UCSD-AML1 (cell line): ENCODE results near the gene RFX4.
"Not testable (repeated sequence)": the region's sequence is repeated elsewhere in the genome, so short reads cannot be mapped to it uniquely, and the experiment has no call there.

Source experiments
- DNase-seq: peaks from one replicate; lab custom pipeline; 2025; ENCODE audit not compliant: unreplicated experiment; lab: John Stamatoyannopoulos, UW

RFX4 gene

DNA sequence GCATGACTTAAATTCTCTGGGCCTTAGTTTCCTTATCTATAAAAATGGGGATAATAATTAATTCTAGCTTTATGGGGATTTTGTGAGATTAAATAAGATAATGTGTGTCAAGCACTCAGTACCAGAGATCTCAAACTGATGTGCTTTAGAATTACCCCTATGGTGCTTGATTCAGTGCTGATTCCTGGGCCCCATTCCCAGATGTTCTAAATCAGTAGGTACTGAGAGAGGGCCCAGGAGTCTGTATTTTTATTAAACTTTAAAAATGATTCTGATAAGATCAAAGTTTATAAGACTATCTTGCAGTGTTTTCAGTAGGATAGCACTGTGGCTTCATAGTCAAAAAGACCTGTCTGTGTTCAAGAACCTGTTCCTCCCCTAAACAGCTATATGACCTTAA lies 102.6 kb downstream of the RFX4 start:
- no peak for DNase-seq

DNA sequence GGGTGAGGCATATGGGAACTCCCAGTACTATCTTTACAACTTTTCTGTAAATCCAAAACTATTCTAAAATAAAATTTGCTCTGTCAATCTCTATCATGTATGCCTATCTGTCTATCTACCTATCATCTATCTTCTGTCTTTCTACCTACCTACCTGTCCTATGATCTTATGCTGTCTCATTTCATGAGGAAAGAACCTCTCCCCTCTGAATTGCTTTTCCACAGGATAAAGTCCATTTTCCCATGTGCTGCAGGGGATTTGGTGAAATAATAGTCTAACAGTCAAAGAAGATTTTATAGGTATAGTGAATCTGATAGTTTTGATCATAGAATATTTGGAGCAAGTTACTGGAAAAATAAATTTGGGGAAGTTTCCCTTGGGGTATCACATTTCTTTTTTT lies 104.9 kb downstream of the RFX4 start:
- DNase-seq: no peak

DNA sequence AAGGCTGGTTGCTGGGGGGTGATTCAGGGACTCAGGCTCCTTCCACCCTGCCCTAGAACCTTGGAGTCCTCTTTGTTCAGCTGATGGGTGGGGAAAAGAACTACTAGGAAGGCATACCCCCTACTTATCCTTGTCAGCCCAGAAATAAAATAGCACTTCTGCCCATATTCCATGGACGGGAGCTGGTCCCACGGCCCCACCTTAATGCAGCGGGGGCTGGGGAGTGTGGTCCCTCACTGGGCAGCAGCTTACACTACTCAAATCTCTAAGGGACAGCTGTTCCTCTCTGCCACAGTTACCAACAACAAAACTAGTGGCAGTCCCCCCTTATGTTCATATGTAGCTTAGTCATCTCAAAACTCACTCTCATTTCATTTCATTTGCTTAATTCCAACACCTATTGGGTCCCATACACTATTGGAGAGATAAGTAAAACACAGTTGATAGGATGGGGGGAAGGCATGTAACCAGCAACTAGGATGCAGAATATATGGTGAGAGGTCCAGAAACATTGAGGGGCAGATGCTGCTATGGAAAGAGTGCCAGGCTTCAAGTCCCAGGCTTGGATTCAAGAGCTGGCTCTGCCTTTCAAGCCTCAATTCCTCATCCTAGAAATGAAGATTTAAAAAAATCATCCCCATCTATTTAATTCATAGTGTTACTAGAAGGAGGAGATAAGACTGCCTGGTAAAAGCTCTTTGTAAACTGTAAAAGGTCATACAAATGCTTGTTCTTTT lies 107.9 kb downstream of the RFX4 start:
- no peak for DNase-seq

DNA sequence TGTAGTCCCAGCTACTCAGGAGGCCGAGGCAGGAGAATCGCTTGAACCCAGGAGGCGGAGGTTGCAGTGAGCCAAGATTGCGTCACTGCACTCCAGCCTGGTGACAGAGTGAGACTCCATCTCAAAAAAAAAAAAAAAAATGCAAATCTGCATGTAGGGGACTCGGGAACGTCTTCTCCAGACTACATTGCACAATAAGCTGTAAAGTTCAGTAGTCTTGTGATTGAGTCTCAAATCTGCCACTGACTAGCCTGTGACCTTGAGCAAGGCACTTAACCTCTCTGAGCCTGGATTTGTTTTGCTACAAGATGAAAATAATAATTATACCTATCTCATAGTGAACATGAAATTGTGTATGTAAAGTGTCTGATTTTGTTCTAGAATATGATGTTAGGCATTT lies 109.2 kb downstream of the RFX4 start:
- DNase-seq: not testable (repeated sequence)

DNA sequence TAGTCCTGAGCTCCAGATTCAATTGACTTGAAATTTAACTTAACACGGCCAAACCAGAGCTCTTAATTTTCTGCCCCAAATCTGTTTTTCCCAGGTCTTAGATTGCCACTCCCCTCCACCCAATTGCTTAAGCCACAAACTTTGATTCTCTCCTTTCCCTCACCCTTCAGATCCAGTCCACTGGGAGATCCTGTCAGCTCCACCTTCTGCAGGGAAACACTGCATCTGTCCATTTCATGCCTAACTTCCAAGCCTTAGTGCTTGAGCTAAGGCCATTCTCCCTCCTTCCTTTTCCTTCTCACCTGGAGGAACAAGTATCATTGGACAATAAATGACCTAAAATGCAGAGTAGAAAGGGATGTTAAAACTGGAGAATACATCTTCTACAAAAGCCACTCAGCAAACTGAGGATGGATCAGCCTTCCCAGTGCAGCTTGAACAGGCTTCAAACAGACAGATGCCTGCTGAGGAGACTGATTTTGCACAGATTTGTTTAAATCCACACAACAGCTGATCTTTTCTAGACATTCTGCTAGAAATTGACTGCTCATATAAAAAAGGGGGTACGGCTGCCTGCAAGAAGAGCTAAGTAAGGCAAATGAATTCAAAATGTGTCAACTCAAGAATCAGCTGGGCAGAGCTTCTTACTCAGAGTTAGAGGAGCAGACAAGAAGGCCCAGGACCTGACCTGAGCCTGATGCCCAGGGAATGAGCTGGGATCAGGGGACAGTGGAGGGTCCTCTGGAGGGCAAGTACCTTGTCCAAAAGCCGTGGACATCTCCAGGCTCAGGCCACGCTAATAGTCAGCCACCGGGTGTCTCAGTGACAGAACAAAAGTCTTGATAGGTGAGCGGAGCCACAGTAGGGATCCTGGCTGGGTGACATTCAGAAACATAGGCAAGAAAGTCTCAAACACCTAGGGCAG lies 110.4 kb downstream of the RFX4 start:
- no peak for DNase-seq

DNA sequence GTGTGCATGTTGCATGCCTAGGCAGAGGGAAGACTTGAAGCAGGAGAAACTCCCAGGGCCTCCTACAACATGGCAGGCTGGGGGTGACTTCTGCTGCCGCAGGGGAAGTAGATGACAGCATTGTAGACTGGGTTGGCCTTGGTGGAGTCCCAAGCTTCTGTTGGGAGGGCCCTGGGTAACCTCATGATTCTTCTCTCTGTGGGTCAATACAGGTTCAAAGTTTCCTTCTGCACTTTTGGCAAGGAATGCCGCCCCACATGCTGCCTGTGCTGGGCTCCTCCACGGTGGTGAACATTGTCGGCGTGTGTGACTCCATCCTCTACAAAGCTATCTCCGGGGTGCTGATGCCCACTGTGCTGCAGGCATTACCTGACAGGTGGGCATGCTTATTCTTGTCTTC lies 113.3 kb downstream of the RFX4 start:
- DNase-seq: no peak

DNA sequence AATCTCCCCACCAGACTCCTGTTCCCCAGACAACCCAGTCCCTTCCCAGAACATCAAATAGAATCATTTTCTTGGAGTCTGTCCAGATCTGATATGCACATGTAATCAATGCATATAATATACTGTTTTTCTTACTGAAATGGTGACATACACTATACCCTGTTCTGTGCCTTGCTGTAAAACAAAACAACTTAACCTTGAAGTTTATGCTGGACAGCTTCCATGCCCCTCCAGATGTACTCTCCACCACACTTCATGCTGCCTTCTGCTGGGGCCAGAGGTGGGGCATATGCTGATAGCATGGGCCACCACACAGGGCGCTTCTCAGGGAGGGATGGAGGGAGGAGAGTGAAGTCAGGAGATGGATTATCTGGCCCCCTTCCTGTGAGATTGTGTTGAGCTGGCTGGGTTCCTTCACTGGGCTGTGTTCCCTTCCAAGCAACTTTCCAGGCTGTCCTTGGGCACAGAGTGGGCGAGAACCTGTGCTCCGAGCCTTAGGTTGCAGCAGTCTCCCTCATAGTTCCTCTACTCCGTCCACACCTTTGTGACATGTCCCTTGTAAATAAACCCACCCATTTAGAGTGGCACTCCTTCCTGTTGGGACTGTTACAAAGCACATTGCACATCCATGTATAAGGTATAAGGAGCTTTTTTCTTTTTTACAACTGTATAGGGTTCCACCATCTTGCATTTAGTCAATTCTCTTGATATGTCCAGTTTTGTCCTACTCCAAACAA lies 114.0 kb downstream of the RFX4 start:
- no peak for DNase-seq

DNA sequence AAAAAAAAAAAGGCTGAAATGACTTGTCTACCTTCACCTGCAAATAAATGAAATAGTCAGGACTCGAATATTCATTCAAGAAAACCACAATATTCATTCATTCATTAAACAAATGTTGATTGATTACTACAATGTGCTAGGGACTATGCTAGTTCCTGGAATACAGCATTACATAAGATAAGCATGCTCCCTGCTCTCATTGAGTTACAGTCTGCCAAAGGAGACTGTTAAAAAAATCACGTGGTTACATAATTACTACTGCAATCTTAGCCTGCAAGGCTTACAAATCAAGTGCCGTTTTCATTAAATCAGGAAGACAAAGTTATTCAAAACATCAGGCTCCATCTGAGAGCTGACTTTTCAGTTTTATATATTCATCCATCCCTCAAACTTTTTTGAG lies 121.3 kb downstream of the RFX4 start:
- DNase-seq: no peak

DNA sequence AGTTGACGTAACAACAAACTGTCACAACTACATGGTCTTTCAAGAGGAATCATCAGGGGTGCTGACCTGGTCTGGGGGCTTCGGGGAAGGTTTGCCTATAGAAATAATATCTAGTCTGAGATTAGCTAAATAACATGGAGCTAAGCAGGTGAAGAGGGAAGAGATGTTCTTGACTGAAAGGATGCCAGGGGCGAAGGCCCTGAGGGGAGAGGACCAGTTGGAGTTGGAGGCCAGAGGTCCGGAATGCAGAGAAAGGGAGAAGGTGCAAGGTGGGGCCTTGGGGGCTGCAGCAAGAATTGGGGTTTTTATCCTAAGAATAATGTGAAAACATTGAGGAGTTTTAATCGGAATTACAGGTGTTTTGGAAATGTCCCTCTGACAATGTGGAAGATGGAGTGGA lies 123.2 kb downstream of the RFX4 start:
- no peak for DNase-seq

DNA sequence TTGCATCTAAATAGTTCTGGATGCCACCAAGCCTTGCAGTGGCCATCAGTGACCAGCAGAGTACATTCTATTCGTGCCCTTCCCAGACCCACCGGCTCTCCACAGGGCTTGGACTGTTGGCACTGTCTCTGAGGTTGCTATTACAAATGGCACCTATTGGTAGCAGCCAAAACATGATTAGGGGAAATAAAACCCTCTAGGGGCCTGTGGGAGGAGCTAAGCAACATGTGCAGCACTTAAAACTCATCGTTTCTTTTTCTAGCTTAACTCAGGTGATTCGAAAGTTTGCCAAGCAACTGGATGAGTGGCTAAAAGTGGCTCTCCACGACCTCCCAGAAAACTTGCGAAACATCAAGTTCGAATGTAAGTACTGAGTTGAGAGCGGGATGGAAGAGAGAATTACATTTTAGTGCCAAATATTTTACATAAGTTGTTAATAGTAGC lies 126.3 kb downstream of the RFX4 start:
- no peak for DNase-seq

DNA sequence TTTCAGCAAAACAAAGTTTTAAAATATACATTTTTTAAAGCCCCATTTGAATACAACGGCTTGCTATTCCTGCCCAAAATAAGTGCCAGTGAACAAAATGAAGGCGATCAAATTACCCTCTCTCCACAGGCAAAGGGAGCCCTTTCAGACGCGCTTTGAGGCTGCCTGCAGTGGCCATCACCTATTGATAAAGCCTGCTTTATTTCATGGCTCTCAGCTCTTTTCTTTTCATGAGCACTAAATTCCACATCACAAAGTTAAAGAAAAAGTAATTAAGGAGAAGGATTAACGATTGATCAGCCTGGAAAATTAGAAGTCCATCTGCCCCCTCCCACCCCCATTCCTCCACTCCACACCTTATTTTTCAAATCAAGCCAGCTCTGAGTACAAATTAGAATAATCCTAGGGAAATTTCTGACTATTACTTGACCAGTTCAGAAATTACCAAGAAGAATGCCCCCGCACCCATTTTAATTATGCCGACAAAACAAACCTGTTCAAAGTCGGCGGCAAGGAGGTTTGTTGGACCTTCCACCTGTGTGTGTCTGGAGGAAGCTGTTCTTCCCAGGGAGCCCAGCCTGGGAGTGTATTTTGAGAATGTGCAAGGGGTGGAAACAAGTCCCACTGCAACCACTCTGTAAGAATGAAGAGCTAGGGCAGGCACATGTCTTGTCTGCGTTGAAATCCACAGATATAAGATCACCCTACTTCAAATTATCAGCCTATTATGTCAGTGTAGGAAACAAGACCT lies 127.5 kb downstream of the RFX4 start:
- no peak for DNase-seq

DNA sequence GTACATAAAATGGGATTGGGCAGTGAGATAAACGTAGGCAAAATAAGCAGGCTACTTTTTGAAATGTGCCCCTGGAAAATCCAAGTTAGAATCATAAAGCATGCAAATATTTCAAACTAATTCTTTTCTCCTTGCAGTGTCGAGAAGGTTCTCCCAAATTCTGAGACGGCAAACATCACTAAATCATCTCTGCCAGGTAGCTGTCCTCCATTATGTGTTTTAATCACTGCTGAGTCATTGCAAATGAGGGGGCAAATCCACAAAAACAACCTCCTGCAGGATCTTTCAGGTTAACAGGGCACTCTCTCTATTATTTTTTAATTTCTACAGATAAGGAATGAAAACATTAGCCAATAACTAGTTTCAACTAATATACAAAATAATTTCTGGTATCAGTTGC lies 128.5 kb downstream of the RFX4 start:
- DNase-seq: no peak

DNA sequence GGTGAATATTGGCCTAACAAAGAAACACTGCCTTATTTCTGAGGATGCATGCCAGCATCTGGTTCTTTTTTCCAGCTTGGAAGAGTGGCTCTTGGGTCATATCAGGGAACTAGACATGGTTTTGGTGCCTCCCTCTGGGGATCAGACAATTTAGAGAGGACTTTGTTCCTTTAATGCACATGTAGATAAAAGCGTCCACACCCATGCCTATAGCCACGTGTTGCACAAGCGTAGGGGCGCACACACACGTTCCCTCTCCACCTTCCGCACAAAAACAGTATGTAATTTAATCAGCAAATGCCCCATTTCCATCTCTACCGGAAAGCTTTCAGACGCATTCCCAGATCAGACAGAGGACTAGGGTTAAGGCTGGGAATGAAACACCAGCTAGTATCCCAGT lies 130.0 kb downstream of the RFX4 start:
- no peak for DNase-seq

DNA sequence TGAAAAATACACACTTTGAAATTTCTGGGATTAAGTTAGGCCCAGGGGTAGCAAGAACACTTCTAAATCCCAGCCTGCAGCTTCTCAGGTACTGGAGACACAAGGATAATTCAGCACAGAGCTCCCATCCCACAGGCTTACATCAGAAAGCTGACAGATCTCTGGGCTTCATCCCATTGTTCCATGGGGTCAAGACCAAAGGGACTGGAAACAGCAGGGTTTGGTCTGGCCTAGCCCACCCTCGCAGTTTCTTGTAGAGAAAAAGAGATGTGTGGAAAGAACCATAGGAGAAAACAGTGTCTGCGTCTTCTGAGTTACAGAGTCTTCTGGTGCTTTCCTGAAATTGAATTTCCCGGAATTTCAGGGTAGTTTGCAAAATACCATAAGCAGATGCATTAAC lies 132.1 kb downstream of the RFX4 start:
- DNase-seq: no peak

DNA sequence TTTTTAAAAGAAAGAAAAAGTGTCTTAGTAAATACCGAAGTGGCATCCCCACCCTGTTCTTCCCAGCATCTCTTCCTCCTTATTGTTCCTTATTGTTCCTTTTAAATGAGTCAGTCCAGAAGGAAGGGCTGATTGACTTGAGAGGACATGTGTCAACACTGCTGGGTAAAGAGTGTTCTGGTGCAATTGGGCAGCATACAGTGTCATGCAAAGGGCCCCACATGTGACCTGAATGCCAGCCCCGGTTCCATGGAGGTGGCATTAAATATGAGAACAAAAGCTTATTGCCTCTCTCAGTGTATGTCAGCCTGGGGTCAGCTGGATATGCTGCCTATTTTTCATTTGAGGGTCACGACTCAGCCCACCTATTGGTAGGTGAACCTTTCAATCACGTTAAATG lies 132.8 kb downstream of the RFX4 start:
- no peak for DNase-seq

DNA sequence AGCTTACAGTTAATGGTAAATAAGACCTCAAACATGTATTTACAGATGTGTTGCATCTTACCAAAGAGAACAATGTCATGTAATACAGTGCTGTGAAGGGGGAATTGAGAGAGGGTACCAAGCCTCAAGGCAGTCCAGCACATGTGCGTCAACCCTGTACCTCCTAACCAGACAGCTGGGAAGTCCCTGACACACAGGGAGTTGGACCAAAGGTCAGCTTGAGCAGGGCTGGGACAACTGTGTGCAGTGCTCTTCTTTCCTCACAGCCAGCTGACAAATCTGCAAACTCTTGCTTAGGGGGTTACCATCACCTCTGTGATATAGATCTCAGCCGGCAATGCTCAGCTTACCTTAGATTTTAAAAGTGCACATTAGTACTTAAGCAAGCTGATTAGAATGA lies 134.9 kb downstream of the RFX4 start:
- no peak for DNase-seq

DNA sequence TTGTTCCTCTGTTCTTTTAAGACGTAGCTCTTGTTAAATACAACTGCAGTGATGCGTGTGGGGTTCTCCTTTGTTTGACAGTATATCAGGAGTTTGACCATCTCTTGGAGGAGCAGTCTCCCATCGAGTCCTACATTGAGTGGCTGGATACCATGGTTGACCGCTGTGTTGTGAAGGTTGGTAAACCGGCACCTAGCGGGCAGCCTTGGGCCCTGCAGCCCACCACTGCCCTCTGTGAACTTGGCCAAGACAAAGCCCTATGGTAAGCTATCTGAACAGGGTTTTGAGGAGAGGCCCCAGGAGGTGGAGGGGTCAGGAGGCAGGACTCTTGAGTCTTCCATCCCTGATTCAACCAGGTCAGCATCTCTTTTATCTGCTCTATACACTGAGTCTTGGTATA lies 137.1 kb downstream of the RFX4 start:
- no peak for DNase-seq

DNA sequence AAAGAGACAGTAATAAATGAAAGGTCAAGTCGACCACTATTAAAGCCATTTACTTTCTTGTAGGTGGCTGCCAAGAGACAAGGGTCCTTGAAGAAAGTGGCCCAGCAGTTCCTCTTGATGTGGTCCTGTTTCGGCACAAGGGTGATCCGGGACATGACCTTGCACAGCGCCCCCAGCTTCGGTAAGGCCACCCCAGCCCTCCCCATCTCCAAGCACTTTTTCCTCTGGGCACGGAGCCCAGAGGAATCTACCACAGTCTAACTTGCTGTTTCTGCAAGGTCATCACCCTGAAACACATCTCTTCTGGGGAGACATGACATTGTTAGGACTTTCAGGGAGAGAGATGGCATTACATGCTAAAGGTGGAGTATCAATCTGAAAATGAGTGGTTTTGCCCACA lies 137.9 kb downstream of the RFX4 start:
- no peak for DNase-seq

DNA sequence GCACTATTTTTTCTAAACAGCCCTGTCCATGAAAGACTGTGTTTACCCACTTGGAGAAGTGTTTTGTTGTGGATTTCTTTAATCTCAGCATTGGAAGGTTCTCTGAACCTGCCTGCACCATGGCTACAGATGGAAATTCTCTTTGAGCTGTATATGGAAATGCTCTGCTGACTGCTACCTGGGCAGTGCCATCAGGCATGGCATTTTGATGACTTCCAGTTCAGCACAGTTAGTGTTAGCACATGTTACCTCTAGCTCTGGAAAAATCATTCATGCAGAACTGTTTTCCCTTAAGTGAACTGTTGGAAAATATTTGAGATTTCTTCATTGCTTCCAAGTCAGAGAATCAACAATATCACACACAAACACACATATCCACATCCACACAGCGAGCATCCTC lies 139.1 kb downstream of the RFX4 start:
- no peak for DNase-seq

DNA sequence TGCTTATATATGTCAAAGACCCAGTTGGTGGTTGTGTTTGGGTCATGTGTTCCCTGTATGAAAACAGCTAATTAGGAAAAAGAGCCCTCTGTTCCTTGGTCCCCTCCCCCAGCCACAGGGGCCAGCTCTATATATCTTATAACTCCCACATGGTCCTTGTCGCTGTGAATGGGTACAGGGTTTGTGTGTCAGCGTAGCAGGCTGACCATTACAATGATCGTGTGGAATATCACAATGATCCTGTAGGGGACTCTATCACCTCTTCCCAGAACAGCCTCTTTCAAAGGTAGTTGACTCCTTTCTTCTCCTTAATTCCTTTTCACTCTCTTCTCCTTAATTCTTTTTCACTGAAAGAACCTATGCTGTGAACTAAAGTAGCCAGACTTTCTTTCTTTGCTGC lies 140.0 kb downstream of the RFX4 start:
- DNase-seq: no peak

DNA sequence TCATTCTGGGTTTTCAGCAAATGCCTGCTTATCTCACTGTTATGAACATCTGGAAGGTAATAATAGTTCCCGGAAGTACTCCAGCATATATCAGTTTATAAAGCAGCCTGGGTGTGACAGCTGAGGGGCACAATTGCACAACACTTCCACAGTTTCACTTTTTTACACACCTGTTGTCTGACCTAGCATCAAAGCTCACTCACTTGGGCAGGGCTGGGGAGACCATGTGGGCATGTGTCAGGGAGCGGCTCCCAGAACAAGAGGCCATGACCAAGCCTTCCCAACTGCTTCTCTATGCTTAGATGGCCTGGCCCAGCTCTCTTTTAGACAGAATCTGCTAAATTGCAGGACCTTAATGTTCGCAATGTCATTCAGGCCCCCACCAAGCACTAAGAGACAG lies 140.6 kb downstream of the RFX4 start:
- DNase-seq: no peak
